Forelimb muscle (tissue), 1 donor: ENCODE results near the gene CPD. TPM values are rescaled to one million over a fixed set of nuclear protein-coding genes. Genes with fewer than 3 reads are reported as not detected.
A peak's percentile ranks its signal among the peaks of the same experiment; 100 is the strongest.
"Not testable (repeated sequence)": the region's sequence is repeated elsewhere in the genome, so short reads cannot be mapped to it uniquely, and the experiment has no call there.

Source experiments
- DNase-seq: peaks from one replicate; pipeline ENCODE4 v3.0.0-alpha.2; 2013; ENCODE audit warnings: low read depth
- polyA plus RNA-seq: library from polyadenylated mRNA; unstranded; fragments of 120-200 nt; gene quantifications from one replicate; pipeline ENCODE4 v1.2.1, GENCODE V29; 2013; ENCODE audit not compliant: insufficient read length

The CPD gene
- 22.2 TPM for polyA plus RNA-seq

DNA sequence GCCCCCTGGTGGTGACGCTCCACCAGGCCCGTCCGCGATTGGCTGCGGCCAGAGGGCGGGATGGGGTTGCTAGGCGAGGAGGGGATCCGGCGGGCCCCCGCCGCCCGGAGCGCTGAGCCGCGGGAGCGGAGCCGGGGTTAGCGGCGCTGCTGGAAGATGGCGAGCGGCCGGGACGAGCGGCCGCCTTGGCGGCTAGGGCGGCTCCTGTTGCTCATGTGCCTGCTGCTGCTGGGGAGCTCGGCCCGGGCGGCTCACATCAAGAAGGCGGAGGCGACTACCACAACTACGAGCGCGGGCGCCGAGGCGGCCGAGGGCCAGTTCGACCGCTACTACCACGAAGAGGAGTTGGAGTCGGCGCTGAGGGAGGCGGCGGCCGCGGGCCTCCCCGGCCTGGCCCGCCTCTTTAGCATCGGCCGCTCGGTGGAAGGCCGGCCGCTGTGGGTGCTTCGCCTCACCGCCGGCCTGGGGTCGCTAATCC lies at the start of gene CPD:
TSS of gene CPD (plus strand) at position 103 of the 478 bp plus-strand sequence. CDS start at position 157, 54 bp downstream.
- peak; percentile 83 for DNase-seq

DNA sequence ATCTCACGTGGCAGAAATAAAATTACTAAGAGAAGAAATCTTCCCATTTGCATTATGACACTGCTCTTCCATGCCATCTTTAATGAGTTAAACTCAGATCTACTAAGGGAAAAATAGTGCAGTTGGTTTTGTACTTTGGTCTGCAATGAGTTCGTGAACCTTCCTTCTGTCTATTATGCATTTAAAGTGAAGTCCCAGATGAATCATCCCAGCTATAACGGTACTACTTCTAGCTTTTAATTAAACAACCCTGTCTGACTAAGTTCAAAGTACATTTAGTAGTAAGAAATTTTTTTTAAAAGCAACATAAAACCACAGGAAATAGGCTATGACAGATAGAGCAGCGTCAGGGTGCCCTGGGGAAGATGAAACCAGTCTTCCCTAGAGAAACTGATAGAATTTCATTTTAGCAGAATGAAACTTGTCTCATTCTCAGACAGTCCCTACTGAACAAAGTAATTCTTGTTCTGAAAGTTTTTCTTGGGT lies 46.6 kb upstream of the CPD start:
- DNase-seq, result no peak

DNA sequence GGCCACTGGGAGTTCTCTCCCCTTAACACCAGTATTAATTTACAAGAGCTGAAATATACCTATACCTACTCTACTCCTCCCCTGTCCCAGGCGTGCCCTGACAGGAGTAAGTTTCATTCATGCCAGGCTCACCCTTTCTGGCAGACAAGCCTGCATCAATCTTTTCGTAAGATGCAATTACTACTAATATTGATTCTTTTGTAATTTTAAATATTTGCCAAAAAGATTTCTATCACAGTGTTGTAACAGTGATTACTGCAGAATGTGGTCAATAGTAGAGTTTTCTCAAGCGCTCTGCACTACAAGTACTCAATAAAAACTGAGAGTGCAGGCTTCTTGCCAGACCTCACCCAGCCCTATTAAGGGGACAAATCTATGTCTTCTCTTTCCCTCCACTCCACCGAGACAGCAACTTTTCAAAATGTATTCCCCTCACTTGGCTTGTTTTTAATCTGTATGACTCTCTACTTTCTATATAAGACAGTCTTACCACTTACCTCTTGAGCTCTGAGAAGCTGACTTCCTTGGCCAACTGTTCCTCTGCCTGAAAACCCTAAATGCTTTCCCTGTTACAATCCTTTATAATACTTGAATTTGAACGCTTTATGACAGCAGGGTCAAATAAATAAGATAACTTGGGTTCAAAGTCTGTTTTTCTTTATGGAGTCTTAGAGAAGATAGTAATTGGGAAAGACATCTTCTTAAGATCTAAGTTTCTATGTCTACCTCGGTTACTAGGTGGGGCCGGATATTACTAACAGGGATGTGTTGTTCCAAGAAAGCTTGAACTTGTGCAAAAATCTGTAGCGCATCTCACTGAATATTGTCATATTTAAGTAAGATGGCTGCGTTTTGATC lies 45.0 kb upstream of the CPD start, which contains the start of gene TMIGD1:
TSS of gene TMIGD1 (minus strand) at position 555 of the 858 bp plus-strand sequence. CDS start 1,924 bp downstream, outside the sequence.
- no peak for DNase-seq

DNA sequence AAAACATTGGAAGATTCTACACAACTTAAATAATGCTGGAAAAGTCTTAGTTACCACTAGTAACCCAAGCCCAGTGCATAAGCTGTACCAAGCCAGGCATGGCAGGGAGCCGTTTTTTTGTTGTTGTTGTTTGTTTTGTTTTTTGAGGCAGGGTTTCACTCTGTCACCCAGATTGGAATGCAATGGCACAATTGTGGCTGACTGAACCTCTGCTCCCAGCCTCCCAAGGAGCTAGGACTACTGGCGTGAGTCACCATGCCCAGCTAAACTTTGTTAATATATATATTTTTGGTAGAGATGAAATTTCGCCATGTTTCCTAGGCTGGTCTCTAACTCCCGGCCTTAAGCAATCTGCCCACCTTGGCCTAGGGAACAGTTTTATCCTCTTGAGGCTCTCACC lies 44.3 kb upstream of the CPD start:
- no peak for DNase-seq

DNA sequence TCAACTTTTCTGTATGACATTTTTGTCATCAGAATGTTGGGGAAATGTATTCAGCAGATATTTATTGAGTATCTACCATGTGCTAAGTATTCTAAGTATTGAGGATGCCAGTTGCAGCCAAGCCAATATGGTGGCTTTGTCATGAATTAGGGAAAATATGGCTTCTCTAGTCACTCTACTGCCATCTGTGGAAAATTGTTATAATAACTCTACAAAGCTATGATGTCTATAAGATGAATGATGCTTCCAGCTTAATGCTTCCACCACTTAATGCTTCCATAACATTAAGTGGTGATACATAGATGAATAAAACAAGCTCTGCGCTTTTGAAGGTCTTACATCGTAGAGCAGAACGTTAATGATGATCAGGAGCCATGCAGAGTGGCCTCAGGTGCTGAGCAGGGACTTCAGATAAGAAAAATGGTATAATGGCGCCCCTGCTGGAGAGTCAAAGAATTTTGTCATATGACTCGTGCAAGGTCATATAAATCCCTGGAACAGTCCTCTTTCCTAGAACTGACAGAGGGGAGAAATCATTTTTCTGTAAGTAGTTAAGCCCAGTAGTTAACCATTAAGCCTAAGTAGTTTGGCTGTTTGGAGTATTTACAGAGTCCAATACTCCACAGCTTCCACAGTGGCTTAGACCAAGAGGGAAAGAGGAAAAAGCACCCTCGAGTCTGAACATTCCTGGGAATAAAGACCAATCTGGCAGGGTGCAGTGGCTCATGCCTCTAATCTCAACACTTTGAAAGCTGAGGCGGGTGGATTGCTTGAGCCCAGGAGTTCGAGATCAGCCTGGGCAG lies 42.2 kb upstream of the CPD start:
- no peak for DNase-seq

DNA sequence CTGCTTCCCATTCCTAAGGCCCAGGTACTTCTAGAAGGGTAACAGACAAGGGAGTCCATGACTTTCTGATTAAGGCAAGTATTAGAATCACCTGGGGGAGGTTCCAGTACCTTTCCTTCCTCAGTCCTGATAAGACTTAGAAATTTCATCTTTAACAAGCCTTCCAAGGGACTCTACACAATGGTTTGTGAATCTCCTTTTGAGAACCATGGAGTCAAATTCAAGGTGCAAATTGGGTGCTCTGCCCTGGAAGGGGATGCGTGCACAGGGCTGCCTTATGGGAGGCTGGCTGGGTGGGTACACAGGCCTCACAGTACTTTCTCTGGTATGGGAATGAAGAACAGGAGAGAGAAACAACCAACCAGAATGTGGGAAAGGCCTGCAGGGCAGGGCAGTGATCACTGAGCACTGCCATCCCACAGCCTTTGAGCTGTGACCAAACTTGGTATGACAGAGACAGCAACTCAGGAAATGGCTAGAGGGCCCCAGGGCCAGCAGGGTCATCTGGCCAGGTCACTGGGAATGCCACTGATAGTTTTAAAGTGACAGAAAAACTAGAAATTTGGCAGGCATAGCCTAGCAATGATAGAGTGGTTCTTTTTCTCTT lies 41.2 kb upstream of the CPD start:
- no peak for DNase-seq

DNA sequence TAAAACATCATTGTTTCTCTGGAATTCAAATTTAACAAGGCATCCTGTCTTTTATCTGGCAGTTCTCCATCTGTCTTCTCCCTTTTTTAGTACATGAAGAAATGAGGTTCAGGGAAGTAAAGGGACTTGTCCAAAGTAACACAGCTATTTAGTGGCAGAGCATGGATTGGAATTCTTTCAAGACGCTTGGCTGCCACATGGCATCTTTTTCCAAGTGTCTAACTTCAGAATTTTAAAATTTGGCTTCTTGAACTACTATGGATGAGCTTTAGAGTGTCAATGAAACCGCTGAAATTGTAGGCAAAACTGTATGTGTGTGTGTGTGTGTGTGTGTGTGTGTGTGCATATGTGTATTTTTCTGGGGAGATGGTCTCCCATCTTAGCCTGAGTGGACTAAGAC lies 39.6 kb upstream of the CPD start:
- no peak for DNase-seq

DNA sequence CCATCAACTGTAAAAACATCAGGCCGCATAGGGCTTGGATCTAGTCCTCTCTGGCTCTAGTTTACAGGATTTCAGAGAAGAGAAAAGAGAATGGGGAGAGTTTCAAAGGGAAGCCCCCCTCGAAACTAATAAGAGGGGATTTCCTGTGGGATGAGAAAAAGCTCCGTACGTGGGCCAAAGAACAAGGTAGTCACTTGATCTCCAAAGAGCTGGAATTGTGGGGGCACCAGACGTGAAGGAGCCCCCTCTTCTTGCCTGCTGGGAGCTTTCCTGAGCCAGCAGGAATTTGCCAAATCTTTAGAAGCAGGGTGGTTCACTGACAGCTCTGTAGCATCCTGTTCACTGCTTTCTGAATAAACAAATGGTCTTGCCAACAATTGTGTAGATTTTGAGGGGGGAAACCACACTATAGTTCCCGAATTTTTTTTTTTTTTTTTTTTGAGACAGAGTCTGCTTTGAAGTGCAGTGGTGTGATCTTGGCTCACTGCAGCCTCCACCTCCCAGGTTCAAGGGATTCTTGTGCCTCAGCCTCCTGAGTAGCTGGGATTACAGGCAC lies 37.8 kb upstream of the CPD start:
- DNase-seq, result no peak

DNA sequence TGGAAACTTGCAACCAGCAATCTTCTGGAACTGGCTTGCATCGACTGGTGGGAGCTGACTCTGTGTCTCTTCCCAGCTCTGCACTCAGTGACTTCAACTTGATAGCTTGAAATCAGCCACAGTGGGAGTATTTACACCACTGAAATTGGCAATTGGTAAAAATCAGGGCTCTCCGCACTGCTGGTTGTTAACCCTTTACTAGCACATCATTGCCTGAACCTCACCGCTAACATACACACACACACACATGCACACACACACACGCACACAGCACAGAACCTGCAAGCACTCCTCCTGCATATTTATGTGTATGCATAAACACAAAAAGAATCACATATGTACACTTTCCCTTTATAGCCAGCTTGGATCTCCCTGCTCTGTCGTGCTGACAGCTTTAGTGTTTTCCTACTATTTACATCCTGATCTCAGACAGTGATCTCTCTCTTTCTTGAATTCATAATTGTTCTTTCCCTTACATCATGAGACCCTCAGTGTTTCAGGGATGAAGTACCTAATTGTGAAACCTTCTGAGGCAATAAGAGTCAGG lies 37.0 kb upstream of the CPD start:
- no peak for DNase-seq

DNA sequence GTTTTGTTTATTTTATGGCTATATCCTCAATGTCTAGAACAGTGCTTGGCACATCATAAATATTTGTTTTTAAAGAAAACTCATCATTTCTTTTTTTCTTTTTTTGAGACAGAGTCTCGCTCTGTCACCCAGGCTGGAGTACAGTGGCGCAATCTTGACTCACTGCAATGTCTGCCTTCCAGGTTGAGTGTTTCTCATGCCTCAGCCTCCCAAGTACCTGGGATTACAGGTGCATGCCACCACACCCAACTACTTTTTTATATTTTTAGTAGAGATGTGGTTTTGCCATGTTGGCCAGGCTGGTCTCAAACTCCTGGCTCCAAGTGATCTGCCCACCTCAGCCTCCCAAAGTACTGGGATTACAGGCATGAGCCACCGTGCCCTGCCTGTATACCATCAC lies 35.5 kb upstream of the CPD start:
- not testable (repeated sequence) for DNase-seq

DNA sequence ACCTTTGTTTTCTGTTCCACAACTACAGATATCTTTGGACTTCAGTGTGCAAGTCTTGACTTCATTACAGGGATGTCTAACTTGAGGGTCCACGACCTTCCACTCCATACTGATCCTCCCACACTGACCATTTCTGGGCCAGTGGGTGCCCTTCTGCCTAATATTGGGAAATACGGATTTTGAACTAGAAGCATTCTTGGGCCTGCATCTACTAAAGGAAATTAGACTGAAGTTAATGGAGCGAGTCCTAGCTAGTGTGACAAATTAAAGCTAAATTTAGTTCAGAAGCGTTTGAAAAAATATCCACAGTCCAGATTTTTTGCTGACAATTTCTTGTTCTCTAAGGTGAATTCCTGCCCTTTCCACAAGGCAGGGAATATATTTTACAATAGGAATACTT lies 34.9 kb upstream of the CPD start:
- no peak for DNase-seq

DNA sequence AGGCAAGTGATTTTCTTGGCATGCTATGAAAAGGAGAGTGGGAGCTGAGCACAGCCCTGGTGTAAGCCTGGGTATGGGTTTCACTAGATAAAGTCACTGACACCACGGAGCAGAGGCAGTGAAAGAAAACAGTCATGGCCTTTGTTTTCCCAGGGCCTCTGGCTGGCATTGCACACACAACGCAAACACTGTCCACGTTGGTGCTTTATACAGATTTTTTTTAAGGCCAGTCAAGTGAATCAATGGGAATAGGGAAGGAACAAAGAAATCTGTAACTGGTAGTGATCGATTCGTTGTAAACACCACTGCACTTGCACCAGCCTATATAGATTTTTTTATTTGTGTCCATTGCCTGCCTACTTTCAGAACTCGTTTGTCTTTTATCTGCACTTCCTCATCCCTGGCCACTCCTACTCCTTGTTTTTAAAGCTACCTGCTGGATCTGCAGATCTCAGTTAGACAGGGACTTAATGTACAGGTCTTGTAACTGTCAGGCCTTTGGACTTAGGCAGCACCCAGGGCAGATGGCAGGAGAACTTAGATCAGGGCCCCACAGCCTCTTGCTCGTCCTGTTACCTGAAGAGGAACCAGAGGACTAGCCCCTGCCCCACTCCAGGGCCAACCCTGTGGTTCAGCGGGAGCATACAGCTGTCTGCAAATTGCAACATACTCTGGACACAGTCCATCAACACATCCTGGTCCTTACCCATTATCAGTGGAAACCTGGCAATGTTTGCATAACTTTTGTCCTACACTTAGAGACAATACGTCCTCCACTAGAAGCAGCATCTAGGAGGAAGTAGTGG lies 34.2 kb upstream of the CPD start:
- no peak for DNase-seq

DNA sequence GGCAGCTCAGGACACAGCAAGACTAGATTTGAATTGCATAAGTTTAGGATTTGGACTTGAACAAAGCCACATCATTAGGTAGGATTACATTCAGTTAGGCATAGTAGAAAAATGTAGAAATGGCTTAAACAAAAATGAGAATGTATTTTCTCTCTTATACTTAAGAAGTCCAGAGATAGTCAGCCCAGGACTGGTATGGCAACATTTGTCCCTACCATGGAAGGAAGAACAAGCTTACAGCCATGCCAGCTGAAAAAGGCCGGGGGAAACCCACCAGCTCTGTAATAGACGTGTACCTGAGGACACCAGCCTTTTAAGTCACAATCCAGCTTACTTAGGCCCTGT lies 33.7 kb upstream of the CPD start:
- DNase-seq, result no peak

DNA sequence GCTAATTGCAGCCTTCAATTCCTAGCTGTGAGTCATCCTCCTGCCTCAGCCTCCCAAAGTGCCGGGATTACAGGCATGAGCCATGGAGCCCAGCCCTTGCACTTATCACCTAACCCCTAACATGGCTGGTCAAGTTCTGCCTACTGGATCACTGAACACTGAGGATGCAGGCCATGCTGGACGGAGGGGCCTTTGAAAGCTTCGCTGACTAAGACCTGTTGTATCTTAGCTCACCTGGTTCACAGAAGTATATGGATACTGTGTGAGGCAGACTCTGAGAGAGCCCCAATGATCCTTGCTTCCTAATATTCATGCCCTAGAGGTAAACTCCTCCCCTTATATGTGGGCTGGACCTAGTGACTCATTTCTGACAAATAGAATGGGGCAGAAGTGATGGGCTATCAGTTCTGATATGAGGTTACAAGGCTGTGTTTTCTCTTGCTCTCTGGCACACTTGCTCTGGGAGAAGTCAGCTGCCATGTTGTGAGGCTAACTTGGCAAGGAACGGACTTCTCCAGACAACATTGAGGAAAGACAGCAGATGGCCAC lies 33.1 kb upstream of the CPD start:
- DNase-seq, result no peak

DNA sequence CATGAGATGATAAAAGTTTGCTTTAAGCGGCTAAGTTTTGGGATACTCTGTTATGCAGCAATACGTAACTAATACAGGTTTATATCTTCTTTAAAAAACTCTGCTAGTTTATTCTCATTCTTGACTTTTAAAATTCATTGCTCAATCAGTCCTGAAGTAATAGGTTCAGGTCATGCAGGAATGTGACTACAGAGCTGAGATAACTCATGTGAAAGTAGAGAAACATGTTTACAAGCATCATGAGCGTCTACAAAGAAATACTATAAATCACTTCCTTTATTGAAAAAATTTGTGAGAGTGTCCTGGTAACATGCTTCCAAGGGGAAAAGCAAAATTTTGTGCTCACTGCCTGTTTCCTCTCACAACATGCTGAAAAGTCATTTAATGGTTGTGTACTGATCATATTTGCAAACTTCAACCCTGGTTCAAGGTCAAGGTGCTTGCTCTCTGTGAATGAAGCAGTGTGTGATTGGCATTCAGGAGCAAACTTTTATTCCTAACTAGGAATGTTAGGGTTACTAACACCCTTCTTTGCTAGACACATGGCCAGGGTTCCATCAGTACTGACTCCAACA lies 32.4 kb upstream of the CPD start:
- DNase-seq, result no peak

DNA sequence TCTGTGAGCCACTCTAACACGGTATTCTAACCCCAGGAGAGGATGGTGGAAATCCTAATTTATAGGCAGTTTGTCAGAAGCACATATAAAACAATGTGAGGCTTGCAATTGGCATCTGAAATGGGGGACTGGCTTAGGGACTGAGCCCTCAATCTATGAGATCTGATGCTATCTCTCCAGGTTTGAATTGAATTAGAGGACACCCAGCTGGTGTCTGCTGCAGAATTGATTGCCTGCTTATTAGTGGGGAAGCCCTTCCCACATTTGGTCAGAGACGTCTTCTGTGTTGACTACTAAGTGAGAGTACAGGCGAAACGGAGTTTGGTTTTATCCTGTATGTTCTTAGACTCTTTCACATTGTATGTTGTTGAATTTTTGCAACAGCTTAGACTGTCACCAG lies 31.2 kb upstream of the CPD start:
- no peak for DNase-seq

DNA sequence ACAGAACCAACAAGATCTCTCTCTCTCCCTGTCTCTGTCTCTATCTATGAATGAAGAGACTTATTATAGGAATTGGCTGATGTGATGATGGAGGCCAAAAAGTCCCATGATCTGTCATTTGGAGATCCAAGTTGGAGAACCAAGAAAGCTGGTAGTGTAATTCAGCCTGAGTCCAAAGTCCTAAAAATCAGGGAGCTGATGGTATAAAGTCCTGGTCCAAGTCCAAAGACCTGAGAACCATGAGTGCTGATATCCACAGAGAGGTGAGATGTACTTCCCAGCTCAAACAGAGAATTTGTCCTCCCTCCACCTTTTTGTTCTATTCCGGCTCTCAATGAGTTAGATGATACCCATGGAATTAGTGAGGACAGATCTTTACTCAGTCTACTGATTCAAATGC lies 29.5 kb upstream of the CPD start:
- no peak for DNase-seq

DNA sequence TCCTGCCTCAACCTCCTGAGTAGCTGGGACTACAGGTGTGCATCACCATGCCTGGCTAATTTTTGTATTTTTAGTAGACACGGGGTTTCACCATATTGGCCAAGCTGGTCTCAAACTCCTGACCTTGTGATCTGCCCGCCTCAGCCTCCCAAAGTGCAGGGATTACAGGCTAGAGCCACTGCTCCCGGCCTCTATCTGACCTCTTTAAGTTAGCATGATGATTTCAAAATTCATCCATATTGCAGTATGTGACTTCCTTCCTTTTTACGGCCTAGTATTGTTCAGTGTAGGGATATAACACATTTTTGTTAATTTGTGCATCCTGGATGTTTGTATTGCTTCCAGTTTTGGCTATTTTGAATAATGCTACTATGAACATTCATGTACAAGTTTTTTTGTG lies 27.5 kb upstream of the CPD start:
- not testable (repeated sequence) for DNase-seq

DNA sequence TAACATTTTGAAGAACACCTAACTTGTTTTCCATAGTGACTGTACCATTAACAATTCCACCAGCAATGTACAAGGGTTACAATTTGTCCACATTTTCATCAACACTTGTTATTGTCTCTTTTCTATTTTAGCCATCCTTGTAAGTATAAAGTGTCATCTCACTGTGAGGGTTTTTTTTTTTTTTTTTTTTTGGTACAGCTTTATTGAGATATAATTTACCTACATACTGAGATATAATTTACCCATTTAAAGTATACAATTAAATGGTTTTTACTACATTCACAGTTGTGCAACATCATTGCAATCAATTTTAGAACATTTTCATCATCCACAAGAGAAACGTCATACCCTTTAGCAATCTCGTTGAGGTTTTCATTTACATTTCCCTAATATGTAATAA lies 27.0 kb upstream of the CPD start:
- DNase-seq, result no peak

DNA sequence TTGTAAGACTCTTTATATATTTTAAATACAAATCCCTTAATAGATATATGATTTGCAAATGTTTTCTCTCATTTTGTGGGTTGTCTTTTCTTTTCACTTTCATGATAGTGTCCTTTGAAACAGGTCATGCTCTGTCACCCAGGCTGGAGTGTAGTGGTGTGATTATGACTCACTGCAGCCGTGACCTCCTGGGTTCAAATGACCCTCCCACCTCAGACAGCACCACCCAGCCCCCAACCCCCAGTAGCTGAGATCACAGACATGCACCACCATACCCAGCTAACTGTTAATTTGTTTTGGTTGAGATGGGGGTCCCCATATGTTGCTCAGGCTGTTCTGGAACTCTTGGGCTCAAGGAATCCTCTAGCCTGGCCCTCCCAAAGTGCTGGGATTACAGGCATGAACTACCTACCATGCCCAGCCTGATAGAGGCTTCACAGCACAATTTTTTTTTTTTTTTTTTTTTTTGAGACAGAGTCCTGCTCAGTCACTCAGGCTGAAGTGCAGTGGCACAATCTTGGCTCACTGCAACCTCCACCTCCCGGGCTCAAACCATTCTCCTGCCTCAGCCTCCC lies 26.4 kb upstream of the CPD start:
- DNase-seq, result no peak
